DMS53 treated with DMSO at 0.1 percent for 48 hours (cell line): ENCODE measurements around the gene C16orf74.

Experiments
- DNase-seq: peaks from one replicate; lab custom pipeline; 2025; ENCODE audit not compliant: unreplicated experiment; lab: John Stamatoyannopoulos, UW

Gene C16orf74

DNA sequence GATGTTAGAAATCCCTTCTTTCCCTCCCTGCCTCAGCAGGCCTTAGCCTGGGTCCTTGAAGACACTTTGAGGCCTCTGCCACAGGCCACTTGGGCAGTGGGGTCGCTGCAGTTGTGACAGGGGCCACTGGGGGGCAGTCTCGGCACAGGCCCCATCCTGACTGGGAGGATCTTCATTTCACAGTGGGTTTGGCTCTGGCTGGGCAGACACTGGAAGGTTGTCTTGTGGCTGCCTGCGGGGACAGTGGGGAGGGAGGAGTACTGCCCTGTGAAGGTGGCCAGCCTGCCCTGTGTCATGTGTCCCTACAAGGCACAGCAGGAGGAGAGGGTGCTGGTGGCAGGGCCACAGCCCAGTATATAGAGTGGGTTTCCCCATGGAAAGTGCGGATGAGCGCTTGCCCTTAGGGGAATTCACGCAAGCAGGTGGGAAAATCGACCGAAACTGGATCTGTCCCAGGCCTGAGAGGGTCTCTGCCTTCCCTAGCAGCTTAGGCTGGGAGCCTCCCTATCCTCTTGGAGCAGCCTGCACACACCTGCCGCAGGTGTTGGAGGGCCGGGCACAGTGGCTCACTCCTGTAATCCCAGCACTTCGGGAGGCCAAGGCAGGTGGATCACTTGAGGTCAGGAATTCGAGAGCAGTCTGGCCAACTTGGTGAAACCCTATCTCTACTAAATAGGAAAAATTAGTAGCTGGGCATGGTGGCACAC lies 90.9 kb downstream of the C16orf74 start:
- peak; percentile 59 for DNase-seq

DNA sequence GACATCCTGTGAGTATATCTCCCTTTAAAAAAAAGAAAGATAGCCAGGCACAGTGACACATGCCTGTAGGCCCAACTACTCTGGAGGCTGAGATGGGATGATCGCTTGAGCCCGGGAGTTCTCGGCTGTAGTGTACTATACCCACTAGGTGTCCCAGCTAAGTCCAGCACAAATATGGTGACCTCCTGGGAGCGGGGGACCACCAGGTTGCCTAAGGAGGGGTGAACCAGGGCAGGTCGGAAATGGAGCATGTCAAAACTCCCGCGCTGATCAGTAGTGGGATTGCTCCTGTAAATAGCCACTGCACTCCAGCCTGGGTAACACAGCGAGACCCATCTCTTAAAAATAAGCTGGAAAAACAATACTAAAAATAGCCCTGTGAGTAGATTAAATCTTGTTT lies 91.6 kb downstream of the C16orf74 start:
- DNase-seq = no peak

DNA sequence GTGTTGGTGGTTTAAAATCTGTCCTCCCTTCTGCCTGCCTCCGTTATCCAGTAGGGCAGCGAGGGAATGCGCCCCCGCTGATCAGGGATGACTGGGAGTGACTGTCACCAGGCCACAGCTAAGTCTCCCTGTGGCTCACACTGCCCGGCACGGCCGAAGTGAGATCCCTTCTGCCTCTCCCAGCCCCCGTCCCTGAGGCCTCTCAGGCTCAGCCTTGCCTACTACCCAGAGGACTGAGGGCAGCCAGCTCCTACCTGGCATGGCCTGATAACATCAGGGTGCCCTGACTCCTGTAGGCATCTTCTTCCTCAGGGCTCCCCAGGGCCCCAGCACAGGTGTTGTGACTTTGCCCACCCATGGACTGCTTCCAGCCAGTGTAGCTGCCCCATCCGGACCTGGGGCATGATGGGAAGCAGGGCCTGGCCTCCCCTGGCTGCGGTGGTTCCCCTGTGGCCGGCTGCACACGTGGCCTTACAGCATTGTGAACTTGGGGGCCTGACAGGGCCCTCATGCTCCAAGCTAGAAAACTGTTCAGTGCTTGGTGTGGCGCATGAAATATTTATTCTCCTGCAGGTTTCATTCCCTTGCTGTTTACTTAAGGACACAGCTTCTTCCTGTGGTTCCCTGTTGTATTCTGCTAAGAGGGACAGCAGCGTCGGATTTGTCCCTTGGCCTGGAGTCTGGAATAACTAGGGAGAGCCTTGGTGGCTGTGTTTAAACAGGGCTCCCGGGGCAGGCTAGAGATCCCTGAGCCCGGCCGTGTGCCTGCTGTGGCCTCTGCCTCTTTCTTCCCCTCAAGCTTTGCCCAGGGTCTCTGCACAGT lies 92.2 kb downstream of the C16orf74 start:
- no peak for DNase-seq

DNA sequence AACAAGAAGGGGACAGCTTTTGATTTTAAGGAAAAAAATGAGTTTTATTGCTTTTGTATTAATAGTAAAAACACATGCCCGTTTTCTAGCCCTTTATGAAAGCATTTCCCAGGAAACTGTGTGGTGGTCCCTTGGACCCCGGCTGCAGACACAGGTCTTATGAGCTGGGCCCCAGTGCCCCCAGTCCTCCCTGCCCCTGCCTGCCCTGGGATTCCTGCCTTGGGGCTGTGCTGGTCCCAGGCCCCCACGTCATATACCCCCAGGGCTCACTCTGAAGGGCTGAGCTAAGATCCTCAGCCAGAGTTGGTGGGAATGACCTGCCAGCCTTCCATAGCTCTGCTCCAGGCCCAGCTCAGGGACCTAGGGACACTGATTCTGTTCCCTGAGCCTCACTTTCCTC lies 92.9 kb downstream of the C16orf74 start:
- no peak for DNase-seq
